HEK293T (cell line): Measurements from ENCODE around the gene PACRG.

Source experiments
- ARNT ChIP-seq: fragments of 450-650 bp; IDR thresholded peaks from 2 replicates; pipeline ENCODE4 v1.6.1; 2017; ENCODE audit warnings: mild to moderate bottlenecking
- BHLHE40 ChIP-seq: fragments of 450-650 bp; IDR thresholded peaks from 2 replicates; pipeline ENCODE4 v1.6.1; 2016; ENCODE audit warnings: mild to moderate bottlenecking, moderate library complexity, borderline replicate concordance
- ELF4 ChIP-seq: fragments of 450-650 bp; IDR thresholded peaks from 2 replicates; pipeline ENCODE4 v1.6.1; 2017; ENCODE audit warnings: antibody characterized with exemption
- FOXA1 ChIP-seq: fragments of 450-650 bp; IDR thresholded peaks from 2 replicates; pipeline ENCODE4 v1.6.1; 2016; ENCODE audit warnings: mild to moderate bottlenecking
- FOXK2 ChIP-seq: fragments of 450-650 bp; IDR thresholded peaks from 2 replicates; pipeline ENCODE4 v1.6.1; 2016; ENCODE audit warnings: mild to moderate bottlenecking
- FOXM1 ChIP-seq: fragments of 450-650 bp; IDR thresholded peaks from 2 replicates; pipeline ENCODE4 v1.6.1; 2017; ENCODE audit warnings: mild to moderate bottlenecking, borderline replicate concordance
- HDGF ChIP-seq: fragments of 450-650 bp; IDR thresholded peaks from 2 replicates; pipeline ENCODE4 v1.6.1; 2017; ENCODE audit warnings: antibody characterized with exemption, borderline replicate concordance
- L3MBTL2 ChIP-seq: fragments of 450-650 bp; conservative IDR thresholded peaks from 2 replicates; pipeline ENCODE4 v1.6.1; 2016; ENCODE audit warnings: mild to moderate bottlenecking
- LEF1 ChIP-seq: fragments of 450-650 bp; IDR thresholded peaks from 2 replicates; pipeline ENCODE4 v1.6.1; 2017; ENCODE audit warnings: mild to moderate bottlenecking, borderline replicate concordance
- PKNOX1 ChIP-seq: fragments of 450-650 bp; IDR thresholded peaks from 2 replicates; pipeline ENCODE4 v1.6.1; 2016
- SP1 ChIP-seq: fragments of 450-650 bp; IDR thresholded peaks from 2 replicates; pipeline ENCODE4 v1.6.1; 2017
- SUZ12 ChIP-seq: fragments of 450-650 bp; IDR thresholded peaks from 2 replicates; pipeline ENCODE4 v1.6.1; 2016; ENCODE audit warnings: mild to moderate bottlenecking
- TARDBP ChIP-seq: fragments of 450-650 bp; IDR thresholded peaks from 2 replicates; pipeline ENCODE4 v1.6.1; 2016
- ZNF384 ChIP-seq: fragments of 450-650 bp; IDR thresholded peaks from 2 replicates; pipeline ENCODE4 v1.6.1; 2016

GRCh38 chr6:163261361-163261760 is 533.6 kb downstream of the PACRG start:
- TF ChIP-seq ELF4 = no peak
- TF ChIP-seq HDGF = no peak
- no peak for TF ChIP-seq FOXA1
- TF ChIP-seq TARDBP = no peak
- no peak for TF ChIP-seq FOXM1
- no peak for TF ChIP-seq BHLHE40
- TF ChIP-seq ARNT = no peak
- TF ChIP-seq LEF1 = no peak
- no peak for TF ChIP-seq SP1
- TF ChIP-seq FOXK2 = no peak
- TF ChIP-seq L3MBTL2 = no peak
- TF ChIP-seq ZNF384 = no peak
- no peak for TF ChIP-seq PKNOX1
- TF ChIP-seq SUZ12 = no peak
